ENCODE data around the gene ATP9A.

ATP9A gene

GRCh38 chr20:51712501-51713212 lies 55.5 kb downstream of the ATP9A start:
- no peaks in the 10 kb centered on the region for H3K27me3 ChIP-seq (ENCODE audit: control insufficient read depth, insufficient read depth, low read length)
- peaks cover 6% of the 10 kb centered on the region for H3K4me1 ChIP-seq
- no peak overlapping the region for H2AFZ ChIP-seq
- no peaks in the 10 kb centered on the region for H3K9me3 ChIP-seq (ENCODE audit: control insufficient read depth, low read length)
- peaks cover 7% of the 10 kb centered on the region for H3K79me2 ChIP-seq
- H3K9ac ChIP-seq = no peak overlapping the region
- H3K4me2 ChIP-seq (ENCODE audit: low read length) = no peak overlapping the region
- H3K4me3 ChIP-seq (ENCODE audit: low read depth, low read length) = no peak overlapping the region
- H3K36me3 ChIP-seq (ENCODE audit: control insufficient read depth, insufficient read depth, low read length) = no peaks in the 10 kb centered on the region
- no peak overlapping the region for H3K27ac ChIP-seq
- no peak for TF ChIP-seq CTCF (IDR thresholded peaks at IDR 0.05)

- Histone ChIP-seq H3K4me1 (peaks cover 6% of the 10 kb centered on the region), H3K27ac (no peak overlapping the region), H3K27me3 (ENCODE audit: control insufficient read depth, insufficient read depth, low read length) (no peaks in the 10 kb centered on the region), H3K9me3 (ENCODE audit: control insufficient read depth, low read length) (no peaks in the 10 kb centered on the region), H2AFZ (no peak overlapping the region), H3K36me3 (ENCODE audit: control insufficient read depth, insufficient read depth, low read length) (no peaks in the 10 kb centered on the region), H3K4me3 (ENCODE audit: low read depth, low read length) (no peak overlapping the region), H3K9ac (no peak overlapping the region), H3K79me2 (peaks cover 7% of the 10 kb centered on the region), H3K4me2 (ENCODE audit: low read length) (no peak overlapping the region)
- TF ChIP-seq CTCF (IDR thresholded peaks at IDR 0.05) = no peak
Observed at GRCh38 chr20:51711426-51711825, 56.8 kb downstream of the ATP9A start.

GRCh38 chr20:51710361-51710894 lies 57.8 kb downstream of the ATP9A start:
- Histone ChIP-seq H2AFZ (no peak overlapping the region), H3K9me3 (ENCODE audit: control insufficient read depth, low read length) (no peaks in the 10 kb centered on the region), H3K27me3 (ENCODE audit: control insufficient read depth, insufficient read depth, low read length) (no peaks in the 10 kb centered on the region), H3K9ac (no peak overlapping the region), H3K4me3 (ENCODE audit: low read depth, low read length) (no peak overlapping the region), H3K36me3 (ENCODE audit: control insufficient read depth, insufficient read depth, low read length) (no peaks in the 10 kb centered on the region), H3K79me2 (peaks cover 7% of the 10 kb centered on the region), H3K4me2 (ENCODE audit: low read length) (no peak overlapping the region), H3K4me1 (peaks cover 1% of the 10 kb centered on the region), H3K27ac (no peak overlapping the region)
- TF ChIP-seq CTCF (IDR thresholded peaks at IDR 0.05) = no peak

- Histone ChIP-seq H3K79me2 (no peaks in the 10 kb centered on the region), H3K27ac (no peak overlapping the region), H3K9ac (no peak overlapping the region), H3K4me2 (ENCODE audit: low read length) (no peak overlapping the region), H3K4me3 (ENCODE audit: low read depth, low read length) (no peak overlapping the region), H3K9me3 (ENCODE audit: control insufficient read depth, low read length) (no peaks in the 10 kb centered on the region), H3K4me1 (no peaks in the 10 kb centered on the region), H3K36me3 (ENCODE audit: control insufficient read depth, insufficient read depth, low read length) (no peaks in the 10 kb centered on the region), H2AFZ (no peak overlapping the region), H3K27me3 (ENCODE audit: control insufficient read depth, insufficient read depth, low read length) (no peaks in the 10 kb centered on the region)
- TF ChIP-seq CTCF (IDR thresholded peaks at IDR 0.05) = no peak
Observed at GRCh38 chr20:51705400-51705799, 62.8 kb downstream of the ATP9A start.

Measured in parathyroid adenoma (tissue), 2 donors.